GM12878 (cell line): ENCODE results near the gene PCDH1. TPM values are rescaled to one million over a fixed set of nuclear protein-coding genes. Genes with fewer than 3 reads are reported as not detected.

Source experiments
- EGR1 ChIP-seq, 2 experiments: IDR thresholded peaks; 1 replicate in 1 of 2; 2 replicates in 1 of 2; pipeline ENCODE4 v1.6.1; 2011 to 2012; ENCODE audit warnings: low read depth in 2 of 2, low read length in 2 of 2, borderline replicate concordance in 1 of 2, mild to moderate bottlenecking in 1 of 2, moderate library complexity in 1 of 2
- FOXM1 ChIP-seq: IDR thresholded peaks from 2 replicates; pipeline ENCODE4 v1.6.1; 2012; ENCODE audit warnings: low read depth, mild to moderate bottlenecking, inconsistent platforms, low read length, moderate library complexity
- IRF5 ChIP-seq: fragments of 450-650 bp; IDR thresholded peaks from 2 replicates; pipeline ENCODE4 v1.6.1; 2017; ENCODE audit warnings: borderline replicate concordance
- SKIL ChIP-seq: fragments of 450-650 bp; IDR thresholded peaks from 2 replicates; pipeline ENCODE4 v1.6.1; 2017; ENCODE audit warnings: mild to moderate bottlenecking, low read depth, inconsistent platforms; ENCODE audit not compliant: poor library complexity, severe bottlenecking
- SPI1 ChIP-seq: IDR thresholded peaks from 2 replicates; pipeline ENCODE4 v1.6.1; 2011; ENCODE audit warnings: low read depth, mild to moderate bottlenecking, low read length, moderate library complexity, borderline replicate concordance; ENCODE audit not compliant: insufficient read depth
- ZBTB4 ChIP-seq: fragments of 450-650 bp; formaldehyde crosslinking; IDR thresholded peaks from 2 replicates; pipeline ENCODE4 v1.4.0; 2022; ENCODE audit warnings: mild to moderate bottlenecking, moderate library complexity
- ZNF592 ChIP-seq: fragments of 450-650 bp; IDR thresholded peaks from 2 replicates; pipeline ENCODE4 v1.6.1; 2017; ENCODE audit warnings: mild to moderate bottlenecking, moderate library complexity
- ZZZ3 ChIP-seq: IDR thresholded peaks from 2 replicates; pipeline ENCODE4 v1.6.1; 2011; ENCODE audit warnings: low read depth; ENCODE audit not compliant: control insufficient read depth, insufficient read length
- polyA plus RNA-seq, 11 experiments: library from polyadenylated mRNA; depleted of rRNA in 4 of 11; unstranded in 6 of 11; stranded (reverse) in 5 of 11; fragments of >200 nt; fragmentation: Nextera tagmentation in 4 of 11; fragmentation: Illumina TruSeq in 1 of 11; extraction: Ambion mirVana in 4 of 11; extraction: Trizol in 1 of 11; gene quantifications; 1 replicate in 1 of 11; 2 replicates in 10 of 11; pipeline versions ENCODE4 v1.2.1 to v1.2.3, GENCODE V29; 2011 to 2016; ENCODE audit warnings: inconsistent platforms in 2 of 11, missing spikeins in 2 of 11, low read depth in 1 of 11
- total RNA-seq, 4 experiments: library from RNA; depleted of rRNA in 3 of 4; stranded (reverse); fragments of >200 nt in 3 of 4; fragmentation: Illumina TruSeq in 1 of 4; extraction: Trizol in 1 of 4; gene quantifications; 2 replicates each; pipeline versions ENCODE4 v1.2.1 to v1.2.3, GENCODE V29; 2013 to 2021

Gene PCDH1
- total and polyA plus RNA-seq, 10 of the 15 experiments (the other 5 are each of a cell fraction or from before 2014, with no cell fraction given), result 0.07 to 0.36 (median 0.16) TPM; not detected in 7

GRCh38 chr5:141848744-141849414 is 29.3 kb downstream of the PCDH1 start (continued):
- TF ChIP-seq SKIL, result no peak
- no peak for TF ChIP-seq ZNF592
- no peak for TF ChIP-seq ZBTB4 (CRISPR knock-in tag)
- TF ChIP-seq EGR1 (IDR thresholded peaks at IDR 0.05; ENCODE audit: borderline replicate concordance in 1 of 2, low read depth in 2 of 2, low read length in 2 of 2), result no peak
- no peak for TF ChIP-seq FOXM1
- TF ChIP-seq SPI1, result no peak
- no peak for TF ChIP-seq IRF5
- TF ChIP-seq ZZZ3, result no peak
- TF ChIP-seq, all 136 proteins: peak for 0
